AG08396 (cell line): ENCODE measurements around the gene KIR2DL1.
"Not testable (repeated sequence)": the region's sequence is repeated elsewhere in the genome, so short reads cannot be mapped to it uniquely, and the experiment has no call there.

Experiments
- DNase-seq: peaks from one replicate; pipeline ENCODE4 v3.0.0; 2012; ENCODE audit warnings: low spot score, mixed read lengths

KIR2DL1 gene

DNA sequence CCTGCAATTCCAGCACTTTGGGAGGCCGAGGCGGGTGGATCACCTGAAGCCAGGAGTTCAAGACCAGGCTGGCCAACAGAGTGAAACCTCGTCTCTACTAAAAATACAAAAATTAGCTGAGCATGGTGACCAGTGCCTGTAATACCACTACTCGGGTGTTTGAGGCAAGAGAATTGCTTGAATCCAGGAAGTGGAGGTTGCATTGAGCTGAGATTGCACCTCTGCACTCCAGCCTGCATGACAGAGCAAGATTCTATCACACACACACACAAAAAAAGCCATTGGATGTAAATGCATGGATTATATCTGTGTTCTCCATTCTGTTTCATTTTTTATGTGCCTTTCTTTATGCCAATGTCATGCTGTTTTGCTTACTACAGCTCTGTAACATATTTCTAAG is 54.8 kb downstream of the KIR2DL1 start:
- DNase-seq, result not testable (repeated sequence)

DNA sequence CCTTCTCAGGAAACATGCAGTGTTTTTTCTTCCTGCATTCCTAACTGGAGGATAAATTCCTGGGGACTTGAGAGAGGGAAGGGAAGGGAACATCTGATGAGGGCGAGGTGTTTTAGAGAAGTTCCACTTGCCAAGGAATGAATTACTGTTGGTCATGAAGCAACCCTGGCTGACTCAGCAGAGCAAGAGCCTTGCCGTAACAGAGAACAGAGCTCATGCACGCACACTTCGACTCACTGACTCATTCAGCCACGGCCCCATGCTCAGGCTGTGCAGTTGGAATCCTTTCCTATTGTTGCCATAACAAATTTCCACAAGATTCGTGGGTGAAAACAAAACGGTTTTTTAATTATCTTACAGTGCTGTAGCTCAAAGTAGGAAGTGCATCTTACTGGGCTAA is 55.7 kb downstream of the KIR2DL1 start:
- not testable (repeated sequence) for DNase-seq

DNA sequence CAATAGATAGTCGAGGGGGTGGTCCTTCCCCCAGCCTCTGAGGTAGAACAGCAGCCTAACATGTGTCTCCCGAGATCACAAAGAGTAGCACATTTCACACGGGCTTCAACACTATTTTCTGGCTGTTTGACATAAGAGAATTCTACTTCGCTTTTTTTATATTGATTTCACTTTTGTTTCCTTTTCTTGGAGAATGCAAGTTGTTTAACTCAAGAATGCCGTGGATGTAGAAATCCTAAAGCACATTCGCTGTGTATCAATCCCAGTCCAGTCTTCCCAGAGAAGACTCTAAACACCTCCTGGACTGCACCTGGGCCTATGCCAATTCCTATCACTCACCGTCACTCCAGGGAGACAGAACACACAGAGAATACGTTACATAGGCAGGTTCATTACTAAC is 58.5 kb downstream of the KIR2DL1 start:
- DNase-seq, result not testable (repeated sequence)

DNA sequence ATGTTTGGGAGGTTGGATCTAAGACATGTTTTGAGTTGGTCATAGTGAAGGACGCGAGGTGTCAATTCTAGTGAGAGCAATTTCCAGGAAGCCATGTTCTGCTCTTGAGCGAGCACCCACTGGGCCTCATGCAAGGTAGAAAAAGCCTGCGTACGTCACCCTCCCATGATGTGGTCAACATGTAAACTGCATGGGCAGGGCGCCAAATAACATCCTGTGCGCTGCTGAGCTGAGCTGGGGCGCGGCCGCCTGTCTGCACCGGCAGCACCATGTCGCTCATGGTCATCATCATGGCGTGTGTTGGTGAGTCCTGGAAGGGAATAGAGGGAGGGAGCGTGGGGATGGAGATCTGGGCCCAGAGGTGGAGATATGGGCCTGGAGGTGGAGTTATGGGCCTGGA is 62.9 kb downstream of the KIR2DL1 start, which contains the start of gene KIR2DS4:
TSS of gene KIR2DS4 (plus strand) at position 181 of the 400 bp plus-strand sequence.
- DNase-seq, result not testable (repeated sequence)
